Measurements from ENCODE around the gene HCRT. TPM values are rescaled to one million over a fixed set of nuclear protein-coding genes. Genes with fewer than 3 reads are reported as not detected.

HCRT gene
- total and polyA plus RNA-seq, 2 donors = 0.19 to 0.23 TPM

DNA sequence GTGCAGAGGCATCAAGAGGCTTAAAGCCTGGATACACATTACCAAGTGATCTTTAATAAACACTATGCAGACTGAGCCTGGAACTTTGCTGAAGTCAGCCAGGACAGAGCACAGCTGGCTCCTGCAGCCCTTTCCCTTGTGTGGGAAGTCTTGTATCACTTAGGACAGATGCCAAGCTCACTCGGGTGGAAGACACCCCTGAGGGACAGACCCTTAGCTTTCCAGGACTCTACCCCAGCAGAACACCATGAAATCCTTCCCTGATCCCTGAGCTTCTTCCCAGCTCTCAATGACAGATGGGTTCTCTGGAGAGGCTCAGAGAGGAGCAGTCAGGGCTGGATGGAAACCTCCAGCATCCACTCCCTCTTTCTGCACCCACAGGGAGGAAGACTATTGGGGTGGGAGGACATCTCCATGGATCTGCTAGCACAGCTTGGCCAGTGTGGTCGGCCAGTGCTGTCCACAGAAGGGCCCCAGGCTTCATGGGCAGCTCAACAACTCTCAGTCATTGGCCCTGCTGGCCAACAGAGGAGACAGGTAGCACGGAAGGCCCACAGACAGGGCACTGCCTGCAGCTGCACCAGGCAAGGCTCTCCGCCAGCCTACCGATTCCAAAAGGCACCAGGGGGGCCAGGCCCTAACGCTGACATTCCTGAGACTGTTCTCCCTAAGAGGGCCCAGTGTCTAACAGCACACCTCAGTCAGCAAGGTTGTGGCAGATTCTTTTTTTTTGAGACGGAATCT is 46.3 kb downstream of the HCRT start:
- no peaks in the 10 kb centered on the region for H3K27me3 ChIP-seq (ENCODE audit: control insufficient read depth in 2 of 2, insufficient read depth in 1 of 2, low read length in 1 of 2)
- no peak overlapping the region for H3K4me3 ChIP-seq (ENCODE audit: low read length in 2 of 2)
- no peak for DNase-seq (ENCODE audit: low read depth in 6 of 9, low spot score in 9 of 9)
- no peak overlapping the region for H3K27ac ChIP-seq (ENCODE audit: low read depth in 1 of 2, low read length in 1 of 2)
- no peaks in the 10 kb centered on the region for H3K9me3 ChIP-seq (ENCODE audit: control insufficient read depth in 2 of 2, insufficient read depth in 1 of 2, low read length in 1 of 2)
- WGBS = 96% methylated on average over 7 of the region's 7 CpGs
- peaks cover 7 to 19% of the 10 kb centered on the region in 2 donors for H3K4me1 ChIP-seq (ENCODE audit: control insufficient read depth in 2 of 2, insufficient read depth in 2 of 2, low read length in 2 of 2)
- H3K36me3 ChIP-seq (ENCODE audit: control insufficient read depth in 2 of 2, insufficient read depth in 2 of 2, low read length in 1 of 2) = peaks cover 23 to 63% of the 10 kb centered on the region in 2 donors

GRCh38 chr17:42136654-42137051 is 48.6 kb downstream of the HCRT start:
- H3K4me3 ChIP-seq (ENCODE audit: low read length in 2 of 2) = no peak overlapping the region
- peaks cover 16 to 45% of the 10 kb centered on the region in 2 donors for H3K36me3 ChIP-seq (ENCODE audit: control insufficient read depth in 2 of 2, insufficient read depth in 2 of 2, low read length in 1 of 2)
- no peak overlapping the region for H3K27ac ChIP-seq (ENCODE audit: low read depth in 1 of 2, low read length in 1 of 2)
- H3K27me3 ChIP-seq (ENCODE audit: control insufficient read depth in 2 of 2, insufficient read depth in 1 of 2, low read length in 1 of 2) = no peaks in the 10 kb centered on the region
- DNase-seq (ENCODE audit: low read depth in 6 of 9, low spot score in 9 of 9) = no peak
- H3K4me1 ChIP-seq (ENCODE audit: control insufficient read depth in 2 of 2, insufficient read depth in 2 of 2, low read length in 2 of 2) = peaks cover 26 to 38% of the 10 kb centered on the region in 2 donors
- no peaks in the 10 kb centered on the region for H3K9me3 ChIP-seq (ENCODE audit: control insufficient read depth in 2 of 2, insufficient read depth in 1 of 2, low read length in 1 of 2)
- 98% methylated on average over 3 of the region's 3 CpGs for WGBS

DNA sequence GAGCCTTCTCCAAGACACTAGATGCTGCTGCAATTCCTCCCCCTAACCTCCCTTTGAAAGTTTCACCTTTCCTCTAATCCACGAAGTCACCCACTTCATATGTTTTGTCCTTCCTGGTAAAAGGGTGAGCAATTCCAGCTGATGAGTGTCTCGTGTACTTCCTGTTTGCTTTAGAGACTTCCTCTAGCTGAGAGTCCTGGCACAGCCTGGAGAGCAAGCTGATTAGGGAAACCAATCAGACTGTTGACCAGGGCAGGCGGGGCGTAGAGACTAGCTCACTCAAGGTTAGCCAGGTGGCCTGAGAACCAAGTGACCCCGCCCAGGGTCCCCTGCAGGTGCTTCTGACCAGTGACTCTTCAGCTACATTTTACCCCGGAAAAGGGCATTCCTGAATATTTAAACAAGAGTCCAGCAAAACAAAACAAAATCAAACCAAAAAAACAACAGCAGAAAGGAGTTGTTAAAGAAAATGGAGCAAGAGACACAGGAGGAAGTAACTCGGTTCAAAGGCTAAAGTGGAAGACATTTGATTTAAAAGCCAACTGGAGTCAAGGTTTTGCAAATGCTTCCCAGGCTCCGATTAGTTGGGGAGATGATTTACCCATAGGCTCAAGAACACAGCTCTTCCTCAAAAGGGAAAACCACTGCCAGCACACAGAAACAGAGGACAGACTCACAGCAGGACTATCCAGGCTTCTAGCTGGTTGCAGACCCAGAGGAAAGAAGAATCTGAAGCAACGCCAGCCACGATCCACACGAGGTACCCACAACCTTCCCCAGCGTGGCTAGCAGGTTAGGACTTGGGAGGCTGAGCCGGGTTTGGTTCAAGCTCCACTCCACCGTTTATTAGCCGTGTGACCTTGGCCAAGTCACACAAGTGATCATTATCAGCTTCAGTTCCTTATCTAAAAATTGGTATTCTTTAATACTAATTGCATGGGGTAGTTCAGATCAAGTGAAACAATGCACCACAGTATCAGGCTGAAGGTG is 49.3 kb downstream of the HCRT start:
- Histone ChIP-seq H3K4me3 (ENCODE audit: low read length in 2 of 2) (no peak overlapping the region), H3K9me3 (ENCODE audit: control insufficient read depth in 2 of 2, insufficient read depth in 1 of 2, low read length in 1 of 2) (no peaks in the 10 kb centered on the region), H3K27me3 (ENCODE audit: control insufficient read depth in 2 of 2, insufficient read depth in 1 of 2, low read length in 1 of 2) (no peaks in the 10 kb centered on the region), H3K4me1 (ENCODE audit: control insufficient read depth in 2 of 2, insufficient read depth in 2 of 2, low read length in 2 of 2) (peaks cover 28 to 38% of the 10 kb centered on the region in 2 donors), H3K36me3 (ENCODE audit: control insufficient read depth in 2 of 2, insufficient read depth in 2 of 2, low read length in 1 of 2) (peaks cover 15 to 44% of the 10 kb centered on the region in 2 donors), H3K27ac (ENCODE audit: low read depth in 1 of 2, low read length in 1 of 2) (no peak overlapping the region)
- 90% methylated on average over 15 of the region's 15 CpGs for WGBS
- DNase-seq (ENCODE audit: low read depth in 6 of 9, low spot score in 9 of 9) = no peak

GRCh38 chr17:42135151-42135550 is 50.1 kb downstream of the HCRT start:
- Histone ChIP-seq H3K27me3 (ENCODE audit: control insufficient read depth in 2 of 2, insufficient read depth in 1 of 2, low read length in 1 of 2) (no peaks in the 10 kb centered on the region), H3K36me3 (ENCODE audit: control insufficient read depth in 2 of 2, insufficient read depth in 2 of 2, low read length in 1 of 2) (peaks cover 21 to 45% of the 10 kb centered on the region in 2 donors), H3K27ac (ENCODE audit: low read depth in 1 of 2, low read length in 1 of 2) (no peak overlapping the region), H3K4me1 (ENCODE audit: control insufficient read depth in 2 of 2, insufficient read depth in 2 of 2, low read length in 2 of 2) (peaks cover 29 to 39% of the 10 kb centered on the region in 2 donors), H3K9me3 (ENCODE audit: control insufficient read depth in 2 of 2, insufficient read depth in 1 of 2, low read length in 1 of 2) (no peaks in the 10 kb centered on the region), H3K4me3 (ENCODE audit: low read length in 2 of 2) (no peak overlapping the region)
- no peak for DNase-seq (ENCODE audit: low read depth in 6 of 9, low spot score in 9 of 9)
- WGBS = 97% methylated on average over 6 of the region's 6 CpGs

Other genes starting within 250 kb of the HCRT start
- 35.9 TPM for gene CNP, start 218.7 kb downstream of the HCRT start, total RNA-seq
- 46.0 TPM for gene CNP, start 218.7 kb downstream of the HCRT start, polyA plus RNA-seq
- 99.1 TPM for gene DNAJC7, start 168.0 kb downstream of the HCRT start, total RNA-seq
- gene DNAJC7, start 168.0 kb downstream of the HCRT start, polyA plus RNA-seq = 95.7 TPM
- 24.1 TPM for gene NKIRAS2, start 165.4 kb downstream of the HCRT start, total RNA-seq
- 22.0 TPM for gene NKIRAS2, start 165.4 kb downstream of the HCRT start, polyA plus RNA-seq
- 0.71 TPM for gene C17orf113, start 134.9 kb downstream of the HCRT start, total RNA-seq
- 0.84 TPM for gene C17orf113, start 134.9 kb downstream of the HCRT start, polyA plus RNA-seq
- gene ZNF385C, start 87.0 kb downstream of the HCRT start, total RNA-seq = 0.66 TPM
- 1.1 TPM for gene ZNF385C, start 87.0 kb downstream of the HCRT start, polyA plus RNA-seq
- gene DHX58, start 72.7 kb downstream of the HCRT start, total RNA-seq = 23.8 TPM
- 42.1 TPM for gene DHX58, start 72.7 kb downstream of the HCRT start, polyA plus RNA-seq
- gene KAT2A, start 64.1 kb downstream of the HCRT start, total RNA-seq = 9.7 TPM
- 103 TPM for gene KAT2A, start 64.1 kb downstream of the HCRT start, polyA plus RNA-seq
- gene HSPB9, start 62.6 kb downstream of the HCRT start, total RNA-seq = 0.05 TPM
- 0.23 TPM for gene HSPB9, start 62.6 kb downstream of the HCRT start, polyA plus RNA-seq
- 59.7 TPM for gene RAB5C, start 30.5 kb downstream of the HCRT start, total RNA-seq
- 83.0 TPM for gene RAB5C, start 30.5 kb downstream of the HCRT start, polyA plus RNA-seq
- 0.05 TPM for gene KCNH4, start 4.3 kb downstream of the HCRT start, total RNA-seq
- gene KCNH4, start 4.3 kb downstream of the HCRT start, polyA plus RNA-seq = 0.09 TPM
- 8.6 TPM for gene GHDC, start 9.0 kb upstream of the HCRT start, total RNA-seq
- 19.6 TPM for gene GHDC, start 9.0 kb upstream of the HCRT start, polyA plus RNA-seq
- 40.9 TPM for gene STAT5B, start 90.9 kb upstream of the HCRT start, total RNA-seq
- 51.6 TPM for gene STAT5B, start 90.9 kb upstream of the HCRT start, polyA plus RNA-seq
- 47.4 TPM for gene STAT5A, start 103.0 kb upstream of the HCRT start, total RNA-seq
- 37.6 TPM for gene STAT5A, start 103.0 kb upstream of the HCRT start, polyA plus RNA-seq
- 69.2 TPM for gene STAT3, start 203.0 kb upstream of the HCRT start, total RNA-seq
- gene STAT3, start 203.0 kb upstream of the HCRT start, polyA plus RNA-seq = 57.6 TPM
- 16.4 TPM for gene CAVIN1, start 237.8 kb upstream of the HCRT start, total RNA-seq
- 47.0 TPM for gene CAVIN1, start 237.8 kb upstream of the HCRT start, polyA plus RNA-seq